ENCODE data around the gene PDCL2.

Gene PDCL2

DNA sequence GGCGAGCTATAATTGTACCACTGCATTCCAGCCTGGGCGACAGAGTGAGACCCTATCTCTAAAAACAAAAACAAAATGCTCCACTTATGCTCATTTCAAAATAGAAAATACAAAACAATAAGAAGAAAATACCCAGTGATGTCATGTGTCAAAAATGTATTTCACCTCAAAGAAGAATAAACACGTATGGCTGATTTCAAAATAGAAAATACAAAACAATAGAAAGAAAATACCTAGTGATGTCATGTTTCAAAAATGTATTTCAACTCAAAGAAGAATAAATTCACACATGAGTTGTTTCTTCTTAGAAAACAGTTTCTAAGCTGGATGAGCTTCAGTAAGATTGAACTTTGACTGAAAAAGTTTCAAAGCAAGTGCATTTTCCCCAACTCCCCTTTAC lies 20.3 kb upstream of the PDCL2 start:
- Histone ChIP-seq H3K27me3 (ENCODE audit: low read depth, low read length) (no peaks in the 10 kb centered on the region), H3K4me1 (ENCODE audit: low read length) (peaks cover 1% of the 10 kb centered on the region), H3K9me3 (ENCODE audit: insufficient read depth, low read length) (no peaks in the 10 kb centered on the region), H3K79me2 (ENCODE audit: low read length) (no peaks in the 10 kb centered on the region), H3K4me3 (ENCODE audit: low read length) (no peak overlapping the region), H3K9ac (ENCODE audit: low read length) (no peak overlapping the region), H2AFZ (ENCODE audit: low read depth, low read length) (no peak overlapping the region), H3K4me2 (ENCODE audit: low read length) (no peak overlapping the region), H4K20me1 (ENCODE audit: insufficient read depth, low read length) (no peaks in the 10 kb centered on the region), H3K27ac (ENCODE audit: low read length) (no peak overlapping the region), H3K36me3 (replicated peaks; ENCODE audit: low read depth, low read length) (no peaks in the 10 kb centered on the region)
- TF ChIP-seq, protein P1, sequence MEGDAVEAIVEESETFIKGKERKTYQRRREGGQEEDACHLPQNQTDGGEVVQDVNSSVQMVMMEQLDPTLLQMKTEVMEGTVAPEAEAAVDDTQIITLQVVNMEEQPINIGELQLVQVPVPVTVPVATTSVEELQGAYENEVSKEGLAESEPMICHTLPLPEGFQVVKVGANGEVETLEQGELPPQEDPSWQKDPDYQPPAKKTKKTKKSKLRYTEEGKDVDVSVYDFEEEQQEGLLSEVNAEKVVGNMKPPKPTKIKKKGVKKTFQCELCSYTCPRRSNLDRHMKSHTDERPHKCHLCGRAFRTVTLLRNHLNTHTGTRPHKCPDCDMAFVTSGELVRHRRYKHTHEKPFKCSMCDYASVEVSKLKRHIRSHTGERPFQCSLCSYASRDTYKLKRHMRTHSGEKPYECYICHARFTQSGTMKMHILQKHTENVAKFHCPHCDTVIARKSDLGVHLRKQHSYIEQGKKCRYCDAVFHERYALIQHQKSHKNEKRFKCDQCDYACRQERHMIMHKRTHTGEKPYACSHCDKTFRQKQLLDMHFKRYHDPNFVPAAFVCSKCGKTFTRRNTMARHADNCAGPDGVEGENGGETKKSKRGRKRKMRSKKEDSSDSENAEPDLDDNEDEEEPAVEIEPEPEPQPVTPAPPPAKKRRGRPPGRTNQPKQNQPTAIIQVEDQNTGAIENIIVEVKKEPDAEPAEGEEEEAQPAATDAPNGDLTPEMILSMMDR (IDR thresholded peaks at IDR 0.05; ENCODE audit: low read depth, low read length) = no peak
- TF ChIP-seq EZH2phosphoT487 (IDR thresholded peaks at IDR 0.05; ENCODE audit: low read depth) = no peak

DNA sequence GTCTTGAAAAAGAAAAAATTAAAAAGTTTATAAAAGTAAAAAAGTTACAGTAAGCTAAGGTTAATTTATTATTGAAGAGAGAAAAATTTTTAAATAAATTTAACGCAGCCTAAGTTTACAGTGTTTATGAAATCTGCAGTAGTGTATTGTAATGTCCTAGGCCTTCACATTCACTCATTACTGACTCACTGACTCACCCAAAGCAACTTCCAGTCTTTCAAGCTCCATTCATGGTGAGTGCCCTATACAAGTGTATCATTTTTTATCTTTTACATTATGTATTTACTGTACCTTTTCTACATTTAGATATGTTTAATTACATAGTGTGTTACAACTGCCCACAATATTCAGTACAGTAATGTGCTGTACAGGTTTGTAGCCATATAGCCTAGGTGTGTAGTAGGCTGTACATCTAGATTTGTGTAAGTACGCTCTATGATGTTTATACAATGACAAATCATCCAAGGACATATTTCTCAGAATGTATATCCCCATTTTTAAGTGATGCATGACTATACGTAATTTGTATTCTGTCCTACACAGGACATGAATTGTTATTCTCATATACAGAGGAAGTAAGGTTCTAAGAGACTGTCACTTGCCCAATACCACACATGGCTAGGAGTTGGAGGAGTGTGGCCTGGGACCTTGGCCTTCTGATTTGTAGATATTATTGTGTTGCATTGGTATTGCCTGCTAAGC lies 19.5 kb upstream of the PDCL2 start:
- Histone ChIP-seq H2AFZ (ENCODE audit: low read depth, low read length) (no peak overlapping the region), H4K20me1 (ENCODE audit: insufficient read depth, low read length) (no peaks in the 10 kb centered on the region), H3K9ac (ENCODE audit: low read length) (no peak overlapping the region), H3K9me3 (ENCODE audit: insufficient read depth, low read length) (no peaks in the 10 kb centered on the region), H3K79me2 (ENCODE audit: low read length) (no peaks in the 10 kb centered on the region), H3K27me3 (ENCODE audit: low read depth, low read length) (no peaks in the 10 kb centered on the region), H3K4me3 (ENCODE audit: low read length) (no peak overlapping the region), H3K4me1 (ENCODE audit: low read length) (no peaks in the 10 kb centered on the region), H3K27ac (ENCODE audit: low read length) (no peak overlapping the region), H3K4me2 (ENCODE audit: low read length) (no peak overlapping the region), H3K36me3 (replicated peaks; ENCODE audit: low read depth, low read length) (no peaks in the 10 kb centered on the region)
- TF ChIP-seq EZH2phosphoT487 (IDR thresholded peaks at IDR 0.05; ENCODE audit: low read depth) = no peak
- TF ChIP-seq, protein P1 (IDR thresholded peaks at IDR 0.05; ENCODE audit: low read depth, low read length) = no peak

DNA sequence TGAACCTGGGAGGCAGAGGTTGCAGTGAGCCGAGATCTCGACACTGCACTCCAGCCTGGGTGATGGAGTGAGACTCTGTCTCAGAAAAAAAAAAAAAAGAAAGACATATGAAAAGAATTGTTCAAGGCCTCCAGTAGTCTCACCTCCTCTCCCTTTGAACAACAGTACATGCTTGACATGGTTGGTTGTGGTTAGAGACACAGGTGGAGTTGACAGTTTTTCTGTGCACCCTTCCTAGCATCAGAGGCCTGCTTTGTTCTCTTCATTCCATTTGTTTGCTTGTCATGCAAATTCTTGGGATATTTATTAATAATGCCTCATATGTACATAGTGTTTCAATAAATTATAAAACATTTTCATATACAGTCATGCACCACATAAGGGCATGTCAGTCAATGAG lies 18.3 kb upstream of the PDCL2 start:
- no peak overlapping the region for H3K9ac ChIP-seq (ENCODE audit: low read length)
- no peak overlapping the region for H3K4me3 ChIP-seq (ENCODE audit: low read length)
- no peaks in the 10 kb centered on the region for H4K20me1 ChIP-seq (ENCODE audit: insufficient read depth, low read length)
- H2AFZ ChIP-seq (ENCODE audit: low read depth, low read length) = no peak overlapping the region
- TF ChIP-seq EZH2phosphoT487 (IDR thresholded peaks at IDR 0.05; ENCODE audit: low read depth) = no peak
- H3K9me3 ChIP-seq (ENCODE audit: insufficient read depth, low read length) = no peaks in the 10 kb centered on the region
- no peak overlapping the region for H3K4me2 ChIP-seq (ENCODE audit: low read length)
- no peaks in the 10 kb centered on the region for H3K27me3 ChIP-seq (ENCODE audit: low read depth, low read length)
- no peaks in the 10 kb centered on the region for H3K79me2 ChIP-seq (ENCODE audit: low read length)
- no peaks in the 10 kb centered on the region for H3K36me3 ChIP-seq (replicated peaks; ENCODE audit: low read depth, low read length)
- H3K4me1 ChIP-seq (ENCODE audit: low read length) = no peaks in the 10 kb centered on the region
- no peak overlapping the region for H3K27ac ChIP-seq (ENCODE audit: low read length)

DNA sequence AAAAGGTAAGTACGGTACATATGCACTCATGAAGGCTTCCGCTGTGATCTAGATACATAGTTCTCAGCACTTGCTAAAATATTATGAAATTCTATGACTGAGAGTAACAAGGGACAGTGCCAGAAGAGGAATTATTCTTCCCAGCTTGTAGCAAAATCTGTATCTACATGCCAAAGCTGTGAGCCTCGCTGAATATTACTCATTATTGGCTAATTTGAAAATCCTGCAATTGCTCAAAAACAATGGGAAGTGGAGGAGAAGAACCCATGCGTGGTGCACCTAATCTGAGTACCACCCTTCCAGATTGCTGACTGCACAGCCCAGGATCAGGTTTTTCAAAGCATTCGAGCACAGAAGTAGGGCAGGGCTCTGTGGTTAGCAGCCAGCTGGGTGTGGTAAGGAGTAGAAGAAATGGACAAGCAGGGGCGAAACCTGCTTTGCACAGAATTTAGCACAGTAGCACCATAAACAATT lies 17.4 kb upstream of the PDCL2 start:
- no peak overlapping the region for H3K27ac ChIP-seq (ENCODE audit: low read length)
- H4K20me1 ChIP-seq (ENCODE audit: insufficient read depth, low read length) = no peaks in the 10 kb centered on the region
- TF ChIP-seq EZH2phosphoT487 (IDR thresholded peaks at IDR 0.05; ENCODE audit: low read depth) = no peak
- TF ChIP-seq, protein P1 (IDR thresholded peaks at IDR 0.05; ENCODE audit: low read depth, low read length) = no peak
- no peaks in the 10 kb centered on the region for H3K4me1 ChIP-seq (ENCODE audit: low read length)
- no peaks in the 10 kb centered on the region for H3K79me2 ChIP-seq (ENCODE audit: low read length)
- H3K4me3 ChIP-seq (ENCODE audit: low read length) = no peak overlapping the region
- H3K9me3 ChIP-seq (ENCODE audit: insufficient read depth, low read length) = no peaks in the 10 kb centered on the region
- H3K4me2 ChIP-seq (ENCODE audit: low read length) = no peak overlapping the region
- no peaks in the 10 kb centered on the region for H3K36me3 ChIP-seq (replicated peaks; ENCODE audit: low read depth, low read length)
- no peaks in the 10 kb centered on the region for H3K27me3 ChIP-seq (ENCODE audit: low read depth, low read length)
- no peak overlapping the region for H2AFZ ChIP-seq (ENCODE audit: low read depth, low read length)
- H3K9ac ChIP-seq (ENCODE audit: low read length) = no peak overlapping the region
